ENCODE measurements around the gene RPUSD3.
A peak's percentile ranks its signal among the peaks of the same experiment; 100 is the strongest.
"Not testable (repeated sequence)": the region's sequence is repeated elsewhere in the genome, so short reads cannot be mapped to it uniquely, and the experiment has no call there.

The RPUSD3 gene

GRCh38 chr3:9843715-9844438 is at the start of gene RPUSD3:
TSS of gene RPUSD3 (minus strand) at chr3:9844008. CDS start at chr3:9843990, 18 bp downstream.
- peak; percentile 73 for DNase-seq

GRCh38 chr3:9891072-9891622 is 47.3 kb upstream of the RPUSD3 start:
- DNase-seq: no peak

GRCh38 chr3:9890249-9891071 is 46.7 kb upstream of the RPUSD3 start, which contains the start of gene JAGN1:
TSS of gene JAGN1 (plus strand) at chr3:9890610. CDS start at chr3:9890723, 113 bp downstream.
- DNase-seq: peak; percentile 62

- no peak for DNase-seq
Observed at GRCh38 chr3:9889405-9889804, 45.6 kb upstream of the RPUSD3 start.

GRCh38 chr3:9888540-9888939 is 44.7 kb upstream of the RPUSD3 start:
- DNase-seq: no peak

- DNase-seq: no peak
Observed at GRCh38 chr3:9887480-9887879, 43.7 kb upstream of the RPUSD3 start.

- no peak for DNase-seq
Observed at GRCh38 chr3:9886328-9886727, 42.5 kb upstream of the RPUSD3 start.

GRCh38 chr3:9884555-9885165 is 40.9 kb upstream of the RPUSD3 start:
- DNase-seq: peak; percentile 77

- DNase-seq: no peak
Observed at GRCh38 chr3:9883706-9884554, 40.1 kb upstream of the RPUSD3 start.

GRCh38 chr3:9881441-9881840 is 37.6 kb upstream of the RPUSD3 start:
- DNase-seq: no peak

GRCh38 chr3:9879830-9880549 is 36.2 kb upstream of the RPUSD3 start, which contains the start of gene CIDEC:
TSS of gene CIDEC (minus strand) at chr3:9880253. CDS start at chr3:9878486, 1,767 bp downstream.
- DNase-seq: no peak

- DNase-seq: no peak
Observed at GRCh38 chr3:9878700-9879099, 34.9 kb upstream of the RPUSD3 start.

GRCh38 chr3:9876991-9877390 is 33.2 kb upstream of the RPUSD3 start:
- no peak for DNase-seq

- not testable (repeated sequence) for DNase-seq
Observed at GRCh38 chr3:9876255-9876654, 32.4 kb upstream of the RPUSD3 start.

GRCh38 chr3:9875448-9875847 is 31.6 kb upstream of the RPUSD3 start:
- DNase-seq: no peak

GRCh38 chr3:9872067-9872466 is 28.3 kb upstream of the RPUSD3 start:
- DNase-seq: not testable (repeated sequence)

- no peak for DNase-seq
Observed at GRCh38 chr3:9870978-9871377, 27.2 kb upstream of the RPUSD3 start.

- no peak for DNase-seq
Observed at GRCh38 chr3:9869955-9870354, 26.1 kb upstream of the RPUSD3 start.

- DNase-seq: no peak
Observed at GRCh38 chr3:9867106-9867505, 23.3 kb upstream of the RPUSD3 start.

GRCh38 chr3:9866639-9867038 is 22.8 kb upstream of the RPUSD3 start:
- DNase-seq: no peak

GRCh38 chr3:9865125-9865637 is 21.4 kb upstream of the RPUSD3 start:
- not testable (repeated sequence) for DNase-seq

Measured in kidney glomerular epithelial cell (primary cell).